Gastroesophageal sphincter (tissue), 3 donors: ENCODE results near the gene ARF1.

ENCODE experiments used
- CTCF ChIP-seq, 4 experiments: fragments of 200-600 bp in 2 of 4; fragments of 450-650 bp in 2 of 4; sonication (generic) in 1 of 4; IDR thresholded peaks; one replicate each; pipeline ENCODE4 v1.5.1; 2017 to 2019; ENCODE audit warnings: antibody characterized with exemption in 4 of 4, mild to moderate bottlenecking in 2 of 4, moderate library complexity in 2 of 4
- EP300 ChIP-seq: sonication (generic); formaldehyde crosslinking; IDR thresholded peaks from one replicate; pipeline ENCODE4 v1.6.1; 2017; ENCODE audit warnings: antibody characterized with exemption, mild to moderate bottlenecking
- POLR2A ChIP-seq, 2 donors: fragments of 450-650 bp; IDR thresholded peaks; one replicate each; pipeline ENCODE4 v1.6.1; 2017; ENCODE audit warnings: antibody characterized with exemption in 2 of 2, mild to moderate bottlenecking in 2 of 2, moderate library complexity in 1 of 2

DNA sequence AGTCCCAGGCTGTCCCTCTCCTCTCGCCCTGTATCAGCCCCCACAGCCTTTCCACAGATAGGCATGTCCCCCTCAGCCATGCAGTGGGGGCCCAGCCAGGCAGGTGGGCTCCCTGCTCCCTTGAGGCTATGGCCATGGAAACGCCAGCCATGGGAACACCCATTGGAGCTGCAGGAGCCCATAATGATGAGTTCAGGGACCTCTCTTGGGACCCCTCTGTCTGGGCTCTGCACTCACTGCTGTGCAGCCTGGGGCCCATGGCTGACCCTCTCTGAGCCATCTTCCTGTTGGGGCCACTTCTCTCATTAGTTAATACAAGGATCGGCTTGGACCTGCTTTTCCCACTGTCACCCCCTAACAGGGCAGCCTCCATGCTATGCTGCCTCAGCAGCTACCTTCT, 42.5 kb upstream of the ARF1 start:
- TF ChIP-seq CTCF (IDR thresholded peaks at IDR 0.05) (no peak), POLR2A (IDR thresholded peaks at IDR 0.05) (no peak), EP300 (no peak)
